ENCODE results near the gene ZBED1.
"Not testable (repeated sequence)": the region's sequence is repeated elsewhere in the genome, so short reads cannot be mapped to it uniquely, and the experiment has no call there.

Gene ZBED1

GRCh38 chrX:2500803-2501558 lies at the start of gene ZBED1, which contains the start of gene DHRSX:
Gene ZBED1 (minus strand): TSS chrX:2500976. CDS start chrX:2490719, 10,257 bp downstream.
Gene DHRSX (minus strand): TSS chrX:2500976. CDS start chrX:2500925, 51 bp downstream.
- peak; percentile 70 for DNase-seq

DNA sequence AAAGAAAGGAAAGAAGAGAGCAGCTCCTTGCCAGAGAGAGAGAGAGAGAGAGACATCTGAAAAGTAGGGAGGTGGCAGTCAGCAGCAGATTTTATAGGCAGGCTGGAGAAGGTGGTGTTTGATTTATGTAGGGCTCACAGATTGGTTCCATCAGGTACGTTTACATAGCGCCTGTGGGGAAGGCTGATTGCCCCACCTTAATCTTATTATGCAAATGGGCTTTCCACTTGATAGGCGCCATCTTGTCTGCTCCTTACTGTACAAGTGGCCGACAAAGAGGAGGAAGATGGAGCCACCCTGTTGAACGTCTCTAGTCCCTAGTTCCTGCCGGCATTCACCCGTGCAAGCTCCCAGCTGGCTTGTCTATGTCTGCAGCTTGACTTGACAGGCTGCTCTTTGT lies 49.1 kb upstream of the ZBED1 start:
- DNase-seq, result no peak

DNA sequence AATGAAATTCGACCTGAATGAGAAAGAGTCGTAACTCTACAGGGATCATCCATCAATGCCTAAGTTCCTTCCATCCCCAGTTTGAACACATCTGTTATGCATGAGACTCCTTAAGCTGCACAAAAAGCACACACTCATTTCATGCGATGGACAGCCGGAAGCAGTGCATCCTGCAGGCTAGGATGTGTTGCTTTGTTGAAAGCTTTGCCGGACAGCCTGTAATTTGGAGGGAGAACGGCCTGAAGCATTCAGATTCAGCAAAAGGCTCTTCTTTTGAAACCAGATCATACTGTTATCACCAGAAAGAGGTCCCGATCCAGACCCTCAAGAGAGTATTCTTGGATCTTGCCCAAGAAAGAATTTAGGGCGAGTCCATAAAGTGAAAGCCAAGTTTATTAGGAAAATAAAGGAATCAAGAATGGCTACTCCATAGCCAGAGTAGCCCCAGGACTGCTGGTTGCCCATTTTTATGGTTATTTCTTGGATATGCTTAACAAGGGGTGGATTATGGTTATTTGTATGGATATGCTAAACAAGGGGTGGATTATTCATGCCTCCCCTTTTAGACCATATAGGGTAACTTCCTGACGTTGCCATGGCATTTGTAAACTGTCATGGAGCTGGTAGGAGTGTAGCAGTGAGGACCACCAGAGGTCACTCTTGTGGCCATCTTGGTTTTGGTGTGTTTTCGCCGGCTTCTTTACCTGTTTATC lies 48.1 kb upstream of the ZBED1 start:
- DNase-seq, result no peak

- DNase-seq, result peak; percentile 58
Measured at GRCh38 chrX:2547736-2548135, 47.0 kb upstream of the ZBED1 start.

- DNase-seq, result no peak
Measured at GRCh38 chrX:2546496-2546895, 45.7 kb upstream of the ZBED1 start.

- no peak for DNase-seq
Measured at GRCh38 chrX:2545144-2545543, 44.4 kb upstream of the ZBED1 start.

GRCh38 chrX:2542826-2543521 lies 42.2 kb upstream of the ZBED1 start:
- DNase-seq, result peak; percentile 69

GRCh38 chrX:2541603-2542002 lies 40.8 kb upstream of the ZBED1 start:
- DNase-seq, result no peak

DNA sequence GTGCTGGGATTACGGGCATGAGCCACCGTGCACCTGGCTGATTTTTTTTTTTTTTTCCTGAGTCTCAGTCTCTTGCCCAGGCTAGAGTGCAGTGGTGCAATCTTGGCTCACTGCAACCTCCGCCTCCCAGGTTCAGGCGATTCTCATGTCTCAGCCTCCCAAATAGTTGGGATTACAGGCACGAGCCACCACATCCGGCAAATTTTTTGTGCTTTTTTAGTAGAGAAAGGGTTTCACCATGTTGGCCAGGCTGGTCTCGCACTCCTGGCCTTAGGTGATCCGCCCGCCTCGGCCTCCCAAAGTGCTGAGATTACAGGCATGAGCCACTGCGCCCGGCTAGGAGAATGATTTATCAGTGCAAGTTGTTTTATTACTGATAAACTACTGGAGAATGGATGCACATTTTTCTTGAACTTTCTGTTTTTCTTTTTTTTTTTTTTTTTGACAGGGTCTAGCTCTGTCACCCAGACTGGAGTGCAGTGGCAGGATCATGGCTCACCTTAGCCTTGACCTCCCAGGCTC lies 39.7 kb upstream of the ZBED1 start:
- DNase-seq, result no peak

DNA sequence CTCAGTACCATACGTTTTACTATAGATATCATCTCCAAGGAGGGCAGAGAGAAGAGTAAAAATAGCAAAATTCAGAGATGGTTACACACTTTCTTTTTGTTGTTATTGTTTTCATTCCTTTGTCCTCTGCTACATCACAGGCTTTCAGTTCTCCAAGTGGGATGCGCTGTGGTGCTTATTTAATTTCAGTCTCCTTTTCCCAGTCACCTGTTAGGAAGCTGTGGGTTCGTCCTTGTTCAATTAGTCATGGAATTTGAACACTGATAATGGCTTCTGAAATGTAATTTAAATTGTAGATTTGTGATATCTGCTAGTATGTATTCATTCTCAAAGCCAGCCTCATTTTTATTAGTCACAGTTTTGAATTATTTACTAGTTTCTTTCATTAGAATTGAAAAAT lies 38.8 kb upstream of the ZBED1 start:
- DNase-seq, result no peak

DNA sequence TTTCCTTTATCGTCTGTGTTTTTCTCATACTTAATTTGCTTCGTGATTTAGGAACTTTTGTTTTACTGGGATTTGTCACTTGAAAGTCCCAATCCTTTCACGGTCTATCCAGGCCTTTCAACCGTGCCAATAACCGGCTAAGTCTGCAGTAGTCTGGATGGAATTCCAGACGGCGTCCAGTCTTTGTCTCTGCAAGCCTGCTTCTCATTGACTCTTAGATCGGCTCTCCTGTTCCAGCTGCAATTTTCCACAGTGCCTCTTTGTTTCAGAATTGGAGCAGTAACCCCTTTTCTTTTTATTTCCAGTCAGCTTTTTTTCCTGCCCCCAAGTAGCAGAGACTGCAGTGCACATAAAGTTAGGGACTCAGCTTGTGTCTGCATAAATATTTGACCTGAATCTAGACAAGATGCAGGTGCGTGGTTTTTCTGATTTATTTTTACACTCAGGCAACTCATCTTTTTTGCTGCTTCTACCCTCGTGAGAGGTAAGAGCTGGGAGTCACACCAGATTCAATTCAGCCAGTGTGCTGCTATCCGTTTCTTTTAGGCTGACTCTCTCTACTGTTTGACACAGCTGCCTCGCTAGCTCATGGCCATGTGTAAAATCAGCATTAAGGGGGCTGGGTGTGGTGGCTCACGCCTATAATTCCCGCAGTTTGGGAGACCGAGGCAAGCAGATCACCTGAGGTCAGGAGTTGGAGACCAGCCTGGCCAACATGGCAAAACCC lies 37.4 kb upstream of the ZBED1 start:
- DNase-seq, result no peak

- DNase-seq, result no peak
Measured at GRCh38 chrX:2536974-2537373, 36.2 kb upstream of the ZBED1 start.

- DNase-seq, result peak; percentile 48
Measured at GRCh38 chrX:2536141-2536540, 35.4 kb upstream of the ZBED1 start.

GRCh38 chrX:2534261-2535021 lies 33.7 kb upstream of the ZBED1 start:
- not testable (repeated sequence) for DNase-seq

DNA sequence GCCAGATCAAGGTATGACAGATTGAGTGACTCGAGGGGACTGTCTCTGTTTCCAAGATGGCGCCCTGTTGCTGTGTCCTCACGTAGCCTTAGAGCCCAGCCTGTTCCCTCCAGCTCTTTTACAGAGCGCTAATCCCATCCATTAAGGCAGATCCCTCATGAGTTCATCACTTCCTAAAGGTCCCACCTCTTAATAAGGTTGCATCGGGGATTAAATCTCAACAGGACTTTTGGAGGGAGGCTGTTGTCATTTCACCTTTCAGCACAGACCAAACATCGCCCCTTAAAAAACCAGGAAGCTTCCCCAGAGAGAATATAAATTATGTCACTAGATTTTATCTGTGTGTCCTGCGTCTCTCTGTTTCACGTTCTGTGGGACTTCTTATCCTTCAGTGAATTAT lies 32.6 kb upstream of the ZBED1 start:
- peak; percentile 9 for DNase-seq

GRCh38 chrX:2526390-2526789 lies 25.6 kb upstream of the ZBED1 start:
- DNase-seq, result no peak

DNA sequence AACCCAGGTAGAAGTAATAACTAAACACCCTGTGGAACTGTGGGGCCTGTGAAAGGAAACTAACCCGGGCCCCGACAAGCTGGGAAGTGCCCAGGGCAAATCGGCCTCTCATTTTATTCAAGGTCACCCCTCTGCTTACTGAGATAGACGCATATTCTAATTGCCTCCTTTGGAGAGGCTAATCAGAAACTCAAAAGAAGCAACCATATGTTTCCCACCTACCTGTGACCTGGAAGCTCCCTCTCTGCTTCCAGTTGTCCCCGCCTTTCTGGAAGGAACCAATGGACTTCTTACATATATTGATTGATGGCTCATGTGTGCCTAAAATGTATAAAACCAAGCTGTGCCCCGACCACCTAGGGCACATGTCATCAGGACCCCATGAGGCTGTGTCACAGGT lies 23.1 kb upstream of the ZBED1 start:
- no peak for DNase-seq

DNA sequence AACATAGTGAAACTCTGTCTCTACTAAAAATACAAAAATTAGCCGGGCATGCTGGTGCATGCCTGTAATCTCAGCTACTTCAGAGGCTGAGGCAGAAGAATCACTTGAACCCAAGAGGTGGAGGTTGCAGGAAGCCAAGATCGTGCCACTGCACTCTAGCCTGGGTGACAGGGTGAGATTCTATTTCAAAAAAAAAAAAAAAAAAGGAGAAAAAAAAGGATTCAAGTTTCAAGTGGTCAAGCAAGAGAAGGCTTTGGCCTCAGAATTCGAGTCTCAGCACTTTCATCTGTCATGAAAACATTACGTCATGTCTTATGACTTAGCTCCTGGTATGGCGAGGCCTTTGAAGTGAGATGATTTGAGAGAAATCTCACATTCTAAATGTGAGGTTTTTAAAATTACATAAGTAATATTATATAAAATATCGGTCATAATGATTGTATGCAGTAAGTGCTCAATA lies 21.2 kb upstream of the ZBED1 start:
- DNase-seq, result no peak

DNA sequence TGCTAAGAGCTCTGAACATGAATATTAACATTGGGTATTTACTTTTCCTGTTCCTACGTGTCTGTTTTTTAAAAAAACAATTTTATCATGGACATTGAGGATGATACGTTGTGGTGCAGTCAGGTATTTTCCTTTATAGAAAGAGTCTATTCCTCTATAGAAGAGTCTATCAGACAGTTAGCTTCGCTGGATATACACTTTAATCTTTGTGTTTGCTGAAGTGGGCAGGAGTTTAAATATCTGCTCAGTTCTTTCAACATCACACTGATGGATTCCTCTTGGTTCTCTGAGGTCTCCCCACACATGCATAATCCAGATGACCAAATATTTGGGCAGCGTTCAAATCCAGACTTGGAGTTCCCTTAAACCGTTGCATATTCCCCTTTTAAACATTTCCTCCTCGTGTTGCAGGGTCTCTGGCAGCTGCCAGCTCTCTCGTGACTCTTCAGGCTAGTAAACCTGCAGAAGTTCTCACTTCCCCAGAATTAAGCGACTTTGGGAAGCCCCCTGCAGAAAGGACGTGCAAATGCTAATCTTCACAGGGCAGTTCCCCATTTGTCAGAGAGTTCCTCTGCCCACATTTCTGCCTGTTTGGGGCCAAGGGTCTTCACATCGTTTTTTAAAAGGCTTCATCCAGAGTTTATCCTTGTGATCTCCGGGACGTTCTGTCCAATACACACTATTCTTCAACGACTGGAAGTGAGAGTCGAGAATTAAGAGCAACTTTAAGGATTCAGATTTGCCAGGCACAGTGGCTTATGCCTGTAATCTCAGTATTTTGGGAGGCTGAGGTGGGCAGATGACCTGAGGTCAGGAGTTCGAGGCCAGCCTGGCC lies 20.5 kb upstream of the ZBED1 start:
- peak; percentile 48 for DNase-seq

- no peak for DNase-seq
Measured at GRCh38 chrX:2520539-2520938, 19.8 kb upstream of the ZBED1 start.

DNA sequence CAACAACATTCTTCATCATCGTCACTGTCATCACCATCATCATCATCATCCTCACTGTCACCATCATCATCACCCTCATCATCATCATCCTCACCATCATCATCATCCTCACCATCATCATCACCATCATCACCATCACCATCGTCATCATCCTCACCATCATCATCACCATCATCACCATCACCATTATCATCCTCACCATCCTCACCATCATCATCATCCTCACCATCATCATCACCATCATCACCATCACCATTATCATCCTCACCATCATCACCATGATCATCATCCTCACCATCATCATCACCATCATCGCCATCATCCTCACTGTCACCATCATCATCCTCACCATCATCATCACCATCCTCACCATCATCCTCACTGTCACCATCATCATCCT lies 18.9 kb upstream of the ZBED1 start:
- DNase-seq, result not testable (repeated sequence)

All from hematopoietic multipotent progenitor cell treated with erythropoietin and hydrocortisone succinate and interleukin-3 and kit ligand, for 4 days (in vitro differentiated cells).